HG03064 (cell line): ENCODE results near the gene C21orf58.
A peak's percentile ranks its signal among the peaks of the same experiment; 100 is the strongest.

Experiments
- ATAC-seq: cut with Tn5 transposase; IDR thresholded peaks from one replicate; pipeline ENCODE4 v1.9.1; 2021; ENCODE audit warnings: low read depth; ENCODE audit not compliant: unreplicated experiment

The C21orf58 gene

DNA sequence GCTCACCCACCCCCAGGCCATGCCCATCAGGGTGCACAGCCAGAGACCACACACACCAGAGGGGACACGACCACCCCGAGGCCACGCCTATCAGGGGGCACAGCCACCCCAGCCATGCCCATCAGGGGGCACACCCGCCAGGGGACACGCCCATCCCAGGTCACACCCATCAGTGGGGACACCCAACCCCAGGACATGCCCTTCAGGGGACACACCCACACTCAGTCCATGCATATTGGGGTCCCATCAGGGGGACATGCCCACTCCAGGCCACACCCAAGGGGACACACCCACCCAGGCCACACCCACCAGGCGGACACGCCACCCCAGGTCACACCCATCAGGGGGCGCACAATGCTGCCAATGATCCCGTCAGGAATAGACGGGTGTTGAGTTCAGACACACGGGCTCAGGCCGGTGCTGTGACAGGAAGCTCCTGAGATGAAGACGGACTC lies 59.0 kb downstream of the C21orf58 start:
- no peak for ATAC-seq

DNA sequence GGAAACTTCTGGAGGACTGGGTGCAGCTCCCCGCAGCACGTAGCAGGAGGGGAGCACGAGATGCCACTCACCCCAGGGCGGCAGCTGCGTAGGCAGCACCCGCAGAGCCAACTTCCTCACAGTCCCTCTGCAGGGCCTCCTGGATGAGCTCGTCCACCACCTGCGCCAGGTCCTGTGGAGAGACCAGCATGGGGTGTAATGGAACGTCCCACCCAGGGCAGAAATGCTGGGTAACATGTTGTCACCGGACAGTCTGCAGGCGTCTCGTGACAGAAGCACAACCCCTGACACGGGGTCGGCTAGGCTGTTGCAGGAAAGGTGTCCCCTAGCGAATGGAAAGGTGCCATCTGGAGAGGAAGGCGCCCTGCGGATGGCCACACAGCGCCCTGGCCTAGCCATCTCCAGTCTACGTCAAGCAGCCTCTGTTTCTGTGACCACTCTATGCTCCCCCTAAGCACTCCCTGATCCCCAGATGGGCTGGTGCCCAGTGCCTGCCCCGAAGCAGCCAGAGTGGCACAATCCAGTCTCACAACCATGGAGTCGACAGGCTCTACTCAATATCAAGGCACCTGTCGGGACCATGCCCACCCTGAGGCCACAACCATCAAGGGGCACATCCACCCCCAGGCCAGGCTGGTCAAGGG lies 59.5 kb downstream of the C21orf58 start:
- ATAC-seq: no peak

DNA sequence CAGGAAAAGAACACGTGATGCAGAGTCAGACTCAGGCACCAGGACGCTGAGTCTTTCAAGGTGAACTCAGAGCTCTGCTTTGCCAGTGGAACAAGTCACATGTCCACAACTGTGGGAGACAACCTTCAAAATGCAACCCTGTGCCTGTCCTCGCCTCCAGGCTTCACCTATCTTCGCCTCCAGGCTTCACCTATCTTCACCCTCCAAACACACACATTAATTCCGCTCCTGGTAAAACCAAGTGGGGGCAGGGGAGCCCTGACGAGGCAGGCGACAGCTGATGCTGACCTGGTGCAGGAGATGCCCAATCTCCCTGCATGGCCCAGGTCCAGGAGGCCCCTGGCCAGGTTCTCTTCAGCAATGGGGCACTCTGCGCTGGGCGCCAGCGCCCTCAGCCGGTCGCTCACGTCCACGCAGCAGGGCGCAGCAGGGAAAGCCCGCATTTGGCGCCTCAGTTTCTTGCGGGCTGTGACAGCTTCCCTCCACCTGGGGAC lies 67.1 kb downstream of the C21orf58 start:
- no peak for ATAC-seq

DNA sequence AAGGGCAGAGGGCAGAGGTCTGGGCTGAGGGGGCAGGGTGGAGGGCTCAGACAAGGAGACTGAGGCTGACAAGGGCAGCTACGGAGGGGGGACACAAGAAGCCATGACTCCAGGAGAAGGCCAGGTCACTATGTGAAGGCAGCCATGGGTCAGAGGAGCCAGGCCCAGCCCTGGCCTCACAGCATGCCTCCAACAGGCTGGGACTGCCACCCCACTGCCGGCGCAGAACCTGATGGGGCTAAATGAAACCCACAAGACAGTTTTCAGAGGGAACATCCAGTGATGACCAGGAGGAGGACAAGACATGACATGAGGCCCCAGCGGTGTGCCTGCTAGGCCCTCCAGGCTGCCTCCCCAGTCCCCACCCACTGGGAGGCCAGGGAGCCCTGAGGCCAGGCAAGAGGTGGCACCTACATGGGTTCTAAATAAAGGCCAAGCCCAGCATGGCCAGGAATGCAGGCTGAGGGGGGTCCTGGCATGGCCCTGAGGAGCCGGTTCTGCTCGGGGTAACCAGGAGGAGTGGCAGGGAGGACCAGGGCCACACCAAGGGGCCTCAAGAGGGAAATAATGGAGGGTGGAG lies 67.8 kb downstream of the C21orf58 start:
- no peak for ATAC-seq

DNA sequence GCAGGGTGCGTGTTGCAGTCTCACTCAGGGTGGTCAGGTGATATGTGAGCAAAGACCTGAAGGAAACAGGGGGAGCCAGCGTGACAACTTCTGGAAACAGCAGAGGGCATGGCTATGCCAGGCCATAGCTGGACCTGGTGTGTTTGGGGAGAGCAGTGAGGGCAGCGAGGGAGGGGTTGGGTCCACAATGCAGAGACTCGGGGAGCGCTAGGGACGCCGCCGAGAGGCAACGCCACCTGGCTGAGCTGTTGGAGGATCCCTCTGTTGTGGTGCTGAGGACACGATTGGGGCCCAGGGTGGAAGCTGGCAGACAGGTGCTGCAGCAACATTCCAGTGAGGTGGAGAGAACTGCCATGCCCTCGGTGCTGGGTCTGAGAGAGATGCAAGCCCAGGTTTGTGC lies 68.5 kb downstream of the C21orf58 start:
- no peak for ATAC-seq

DNA sequence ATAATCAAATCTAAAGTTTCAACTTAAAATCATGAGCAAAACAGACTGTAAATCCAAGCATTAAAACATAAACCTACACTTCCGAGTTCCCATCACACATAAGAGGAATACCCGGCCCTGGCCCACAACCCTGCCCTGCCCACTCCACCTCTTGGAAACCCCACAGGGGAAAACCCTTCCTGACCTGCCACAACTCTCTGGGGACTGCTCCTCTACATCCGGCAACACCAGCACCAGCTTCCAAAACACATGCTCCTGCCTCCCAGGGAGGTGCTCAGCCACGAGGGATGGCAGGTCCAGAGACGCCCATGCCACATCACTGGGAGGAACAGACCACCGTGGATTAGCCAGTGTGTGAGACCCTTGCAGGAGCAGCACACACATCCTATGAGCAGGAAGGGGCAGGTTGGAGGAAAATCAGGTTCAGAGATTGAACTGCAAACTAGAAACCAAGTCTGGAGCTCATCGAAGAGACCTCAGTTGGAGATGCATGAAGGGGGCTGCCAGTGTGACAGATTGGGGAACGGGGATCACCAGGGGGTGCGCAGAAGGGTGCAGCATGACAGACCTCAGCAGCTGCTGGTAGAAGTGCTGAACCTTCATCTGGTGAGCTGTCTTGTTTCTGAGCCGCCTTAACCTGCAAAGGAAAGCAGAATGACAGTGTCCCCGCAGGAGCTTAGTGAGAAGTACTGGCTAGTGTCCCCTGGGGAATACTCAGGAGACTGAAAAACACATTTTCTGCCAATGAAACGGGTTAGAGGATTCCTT lies 69.3 kb downstream of the C21orf58 start:
- no peak for ATAC-seq

DNA sequence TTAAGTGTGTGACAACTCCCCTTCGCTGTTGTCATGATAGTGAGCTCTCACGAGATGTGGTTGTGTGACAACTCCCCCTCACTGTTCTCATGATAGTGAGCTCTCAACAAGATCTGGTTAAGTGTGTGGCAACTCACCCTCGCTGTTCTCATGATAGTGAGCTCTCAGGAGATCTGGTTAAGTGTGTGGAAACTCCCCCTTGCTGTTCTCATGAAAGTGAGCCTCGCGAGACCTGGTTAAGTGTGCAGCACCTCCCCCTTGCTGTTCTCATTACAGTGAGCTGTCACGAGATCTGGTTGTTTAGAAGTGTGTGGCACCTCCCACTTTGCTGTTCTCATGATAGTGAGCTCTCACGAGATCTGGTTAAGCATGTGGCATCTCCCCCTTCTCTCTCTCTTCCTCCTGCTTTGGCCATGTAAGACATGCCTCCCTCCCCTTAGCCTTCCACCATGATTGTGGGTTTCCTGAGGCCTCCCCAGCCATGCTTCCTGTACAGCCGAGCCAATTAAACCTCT lies 70.0 kb downstream of the C21orf58 start:
- ATAC-seq: peak; percentile 50

DNA sequence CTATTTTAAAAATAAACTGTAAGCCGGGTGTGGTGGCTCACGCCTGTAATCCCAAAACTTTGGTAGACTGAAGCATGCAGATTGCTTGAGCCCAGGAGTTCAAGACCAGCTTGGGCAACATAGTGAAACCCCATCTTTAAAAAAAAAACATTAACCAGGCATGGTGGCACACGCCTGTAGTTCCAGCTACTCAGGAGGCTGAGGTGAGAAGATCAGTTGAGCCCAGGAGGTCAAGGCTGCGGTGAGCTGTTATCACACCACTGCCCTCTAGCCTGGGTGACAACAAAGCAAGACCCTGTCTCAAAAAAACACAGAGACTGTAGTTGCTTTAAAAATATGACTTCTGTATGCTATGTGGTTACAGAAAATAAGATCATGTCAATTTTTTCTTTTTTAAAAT lies 70.8 kb downstream of the C21orf58 start:
- ATAC-seq: no peak
